OCI-LY3 (cell line): ENCODE data around the gene BCAN.

Experiments used
- EZH2phosphoT487 ChIP-seq: fragments of 200-600 bp; shearing (Covaris generic); IDR thresholded peaks from 2 replicates; pipeline ENCODE4 v1.6.1; 2018; ENCODE audit warnings: antibody characterized with exemption, mixed run types, low read depth
- TF ChIP-seq, protein P1 (sequence below): fragments of 200-600, 300-600 bp; sonication (generic); IDR thresholded peaks from 2 replicates; pipeline ENCODE4 v1.5.1; 2014; ENCODE audit warnings: antibody characterized with exemption, low read length, low read depth

DNA sequence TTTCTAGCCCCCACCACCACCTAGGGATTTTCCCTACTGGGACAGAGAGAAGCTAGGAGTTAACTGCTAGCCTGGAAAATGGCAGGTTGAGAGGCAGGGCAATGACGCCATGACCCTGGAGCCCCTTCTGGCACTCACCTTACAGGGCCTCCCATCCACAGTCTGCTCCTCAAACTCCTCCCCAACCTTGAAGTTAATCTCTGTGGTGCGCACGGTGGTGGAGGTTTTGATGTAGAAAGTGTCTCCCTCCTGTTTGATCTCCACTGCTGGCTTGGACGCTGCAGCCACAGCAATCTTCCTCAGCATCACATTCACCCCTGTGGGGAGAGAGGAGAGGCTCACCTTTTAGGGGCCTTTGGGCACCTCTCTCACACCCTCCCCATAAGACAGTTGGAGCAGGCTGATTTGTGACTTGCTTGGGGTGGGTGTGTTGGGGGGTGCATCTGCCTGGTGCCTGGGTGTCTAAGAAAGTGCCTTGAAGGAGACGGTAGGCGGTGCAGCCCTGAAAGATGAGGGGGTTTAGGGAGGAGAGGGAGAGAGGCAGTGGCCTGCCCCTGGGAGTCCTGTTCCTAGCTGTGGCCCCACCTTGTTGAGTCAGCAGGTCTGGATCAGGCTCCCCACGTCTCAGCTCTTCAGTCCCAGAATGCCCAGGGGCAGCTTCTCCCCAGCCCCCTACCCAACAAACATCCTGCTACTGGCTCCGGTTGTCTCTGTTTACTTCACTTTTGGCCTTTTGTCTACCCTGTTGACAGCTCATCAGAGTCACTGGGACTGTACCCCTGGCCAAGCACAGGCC is 59.0 kb downstream of the BCAN start:
- TF ChIP-seq EZH2phosphoT487, result no peak
- TF ChIP-seq, protein P1, sequence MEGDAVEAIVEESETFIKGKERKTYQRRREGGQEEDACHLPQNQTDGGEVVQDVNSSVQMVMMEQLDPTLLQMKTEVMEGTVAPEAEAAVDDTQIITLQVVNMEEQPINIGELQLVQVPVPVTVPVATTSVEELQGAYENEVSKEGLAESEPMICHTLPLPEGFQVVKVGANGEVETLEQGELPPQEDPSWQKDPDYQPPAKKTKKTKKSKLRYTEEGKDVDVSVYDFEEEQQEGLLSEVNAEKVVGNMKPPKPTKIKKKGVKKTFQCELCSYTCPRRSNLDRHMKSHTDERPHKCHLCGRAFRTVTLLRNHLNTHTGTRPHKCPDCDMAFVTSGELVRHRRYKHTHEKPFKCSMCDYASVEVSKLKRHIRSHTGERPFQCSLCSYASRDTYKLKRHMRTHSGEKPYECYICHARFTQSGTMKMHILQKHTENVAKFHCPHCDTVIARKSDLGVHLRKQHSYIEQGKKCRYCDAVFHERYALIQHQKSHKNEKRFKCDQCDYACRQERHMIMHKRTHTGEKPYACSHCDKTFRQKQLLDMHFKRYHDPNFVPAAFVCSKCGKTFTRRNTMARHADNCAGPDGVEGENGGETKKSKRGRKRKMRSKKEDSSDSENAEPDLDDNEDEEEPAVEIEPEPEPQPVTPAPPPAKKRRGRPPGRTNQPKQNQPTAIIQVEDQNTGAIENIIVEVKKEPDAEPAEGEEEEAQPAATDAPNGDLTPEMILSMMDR, result no peak
